ENCODE data around the gene ABCB8. TPM values are rescaled to one million over a fixed set of nuclear protein-coding genes. Genes with fewer than 3 reads are reported as not detected.

The ABCB8 gene
- total and polyA plus RNA-seq, 4 donors = 12.4 to 30.2 (median 22.5) TPM

DNA sequence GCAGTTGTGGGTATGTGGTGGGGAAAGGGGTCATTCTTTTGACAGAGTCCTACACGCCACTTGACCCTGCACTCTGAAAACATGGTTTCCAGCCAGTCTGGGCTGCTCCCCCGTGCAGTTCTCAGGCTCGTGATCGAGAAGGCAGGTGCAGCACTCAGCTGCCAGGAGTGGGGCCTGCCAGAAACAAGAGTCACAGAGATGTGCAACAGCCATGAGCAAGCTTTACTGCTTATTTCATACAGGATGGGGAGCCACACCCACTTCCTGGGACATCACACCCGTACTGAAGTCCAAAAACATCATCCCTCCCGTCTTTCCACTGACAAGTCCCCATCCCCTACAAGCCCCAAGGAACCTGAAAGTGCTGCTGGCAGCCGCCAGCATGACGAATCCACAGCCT, 13.3 kb upstream of the ABCB8 start:
- Histone ChIP-seq H3K4me3 (ENCODE audit: low read depth in 1 of 3, low read length in 3 of 3) (no peak overlapping the region), H3K9me3 (ENCODE audit: control insufficient read depth in 4 of 4, low read length in 3 of 4) (no peaks in the 10 kb centered on the region), H3K27ac (ENCODE audit: low read depth in 1 of 2, low read length in 2 of 2) (no peak overlapping the region), H3K27me3 (ENCODE audit: control insufficient read depth in 4 of 4, insufficient read depth in 4 of 4, low read length in 3 of 4) (peaks cover 0 to 4% (median under 1%) of the 10 kb centered on the region in 4 donors), H3K36me3 (ENCODE audit: control insufficient read depth in 4 of 4, insufficient read depth in 3 of 4, low read depth in 1 of 4, low read length in 3 of 4) (no peaks in the 10 kb centered on the region), H3K9ac (ENCODE audit: low read depth in 1 of 2, low read length in 2 of 2) (no peak overlapping the region), H3K4me1 (ENCODE audit: control insufficient read depth in 4 of 4, insufficient read depth in 4 of 4, low read length in 3 of 4) (peaks cover 6 to 28% (median 14%) of the 10 kb centered on the region in 4 donors)
- no peak for TF ChIP-seq RAD21 (IDR thresholded peaks at IDR 0.05)
- no peak for DNase-seq (ENCODE audit: low spot score)
- WGBS = 73% methylated on average over 8 of the region's 8 CpGs

DNA sequence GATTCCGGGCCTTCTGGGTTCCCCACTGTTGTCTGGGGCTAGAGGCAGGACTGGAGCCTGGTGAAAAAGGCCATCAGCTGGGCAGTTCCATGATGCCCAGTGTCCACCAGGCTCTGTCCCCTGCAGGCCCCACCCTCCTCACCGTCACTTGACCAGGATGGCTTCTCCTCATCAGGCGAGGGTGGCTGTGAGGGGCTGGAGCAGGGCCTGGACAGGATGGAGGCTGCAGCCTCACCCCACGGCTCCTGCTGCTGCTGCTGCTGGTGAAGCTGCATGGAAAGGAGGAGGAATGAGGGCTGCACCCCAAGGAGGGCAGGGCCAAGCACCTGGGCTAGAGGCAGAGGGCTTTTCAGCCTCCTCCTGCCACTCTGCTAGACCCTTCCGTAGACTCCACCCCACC, 12.3 kb upstream of the ABCB8 start:
- Histone ChIP-seq H3K27ac (ENCODE audit: low read depth in 1 of 2, low read length in 2 of 2) (no peak overlapping the region), H3K9me3 (ENCODE audit: control insufficient read depth in 4 of 4, low read length in 3 of 4) (no peaks in the 10 kb centered on the region), H3K9ac (ENCODE audit: low read depth in 1 of 2, low read length in 2 of 2) (no peak overlapping the region), H3K4me3 (ENCODE audit: low read depth in 1 of 3, low read length in 3 of 3) (no peak overlapping the region), H3K4me1 (ENCODE audit: control insufficient read depth in 4 of 4, insufficient read depth in 4 of 4, low read length in 3 of 4) (peaks cover 6 to 25% (median 13%) of the 10 kb centered on the region in 4 donors), H3K36me3 (ENCODE audit: control insufficient read depth in 4 of 4, insufficient read depth in 3 of 4, low read depth in 1 of 4, low read length in 3 of 4) (no peaks in the 10 kb centered on the region), H3K27me3 (ENCODE audit: control insufficient read depth in 4 of 4, insufficient read depth in 4 of 4, low read length in 3 of 4) (peaks cover 0 to 4% (median under 1%) of the 10 kb centered on the region in 4 donors)
- 81% methylated on average over 5 of the region's 5 CpGs for WGBS
- TF ChIP-seq YY1 (IDR thresholded peaks at IDR 0.05) (no peak), FOXA2 (IDR thresholded peaks at IDR 0.05) (no peak), RAD21 (IDR thresholded peaks at IDR 0.05) (no peak), HNF4G (IDR thresholded peaks at IDR 0.05) (no peak), HNF4A (conservative IDR thresholded peaks at IDR 0.05) (no peak), JUND (IDR thresholded peaks at IDR 0.05) (no peak)
- TF ChIP-seq, protein P1, sequence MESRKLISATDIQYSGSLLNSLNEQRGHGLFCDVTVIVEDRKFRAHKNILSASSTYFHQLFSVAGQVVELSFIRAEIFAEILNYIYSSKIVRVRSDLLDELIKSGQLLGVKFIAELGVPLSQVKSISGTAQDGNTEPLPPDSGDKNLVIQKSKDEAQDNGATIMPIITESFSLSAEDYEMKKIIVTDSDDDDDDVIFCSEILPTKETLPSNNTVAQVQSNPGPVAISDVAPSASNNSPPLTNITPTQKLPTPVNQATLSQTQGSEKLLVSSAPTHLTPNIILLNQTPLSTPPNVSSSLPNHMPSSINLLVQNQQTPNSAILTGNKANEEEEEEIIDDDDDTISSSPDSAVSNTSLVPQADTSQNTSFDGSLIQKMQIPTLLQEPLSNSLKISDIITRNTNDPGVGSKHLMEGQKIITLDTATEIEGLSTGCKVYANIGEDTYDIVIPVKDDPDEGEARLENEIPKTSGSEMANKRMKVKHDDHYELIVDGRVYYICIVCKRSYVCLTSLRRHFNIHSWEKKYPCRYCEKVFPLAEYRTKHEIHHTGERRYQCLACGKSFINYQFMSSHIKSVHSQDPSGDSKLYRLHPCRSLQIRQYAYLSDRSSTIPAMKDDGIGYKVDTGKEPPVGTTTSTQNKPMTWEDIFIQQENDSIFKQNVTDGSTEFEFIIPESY (IDR thresholded peaks at IDR 0.05) = no peak
- no peak for DNase-seq (ENCODE audit: low spot score)

DNA sequence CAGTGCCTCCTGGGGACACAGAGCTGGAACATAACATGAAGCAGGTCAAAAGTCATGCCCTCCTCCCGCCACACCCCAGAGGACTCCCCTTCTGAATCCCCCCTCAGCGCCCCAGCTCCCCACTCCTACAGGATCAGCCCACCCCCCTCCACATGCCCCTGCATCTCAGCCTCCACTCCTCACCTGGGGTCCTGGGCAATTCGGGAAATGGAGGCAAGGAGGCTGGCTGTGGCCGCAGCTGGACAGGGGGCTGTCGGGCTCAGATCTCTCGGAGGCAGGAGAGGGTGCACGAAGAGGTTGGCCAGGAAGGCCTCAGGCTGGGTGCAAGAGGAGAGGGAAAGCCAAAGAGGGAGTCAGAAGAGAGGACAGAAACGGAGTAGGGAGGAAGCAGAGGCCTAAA, 11.7 kb upstream of the ABCB8 start:
- 84% methylated on average over 8 of the region's 8 CpGs for WGBS

More for the DNA sequence above, 11.7 kb upstream of the ABCB8 start:
- Histone ChIP-seq H3K27ac (ENCODE audit: low read depth in 1 of 2, low read length in 2 of 2) (no peak overlapping the region), H3K9ac (ENCODE audit: low read depth in 1 of 2, low read length in 2 of 2) (no peak overlapping the region), H3K4me1 (ENCODE audit: control insufficient read depth in 4 of 4, insufficient read depth in 4 of 4, low read length in 3 of 4) (peaks cover 6 to 25% (median 13%) of the 10 kb centered on the region in 4 donors), H3K9me3 (ENCODE audit: control insufficient read depth in 4 of 4, low read length in 3 of 4) (no peaks in the 10 kb centered on the region), H3K27me3 (ENCODE audit: control insufficient read depth in 4 of 4, insufficient read depth in 4 of 4, low read length in 3 of 4) (peaks cover 0 to 4% (median under 1%) of the 10 kb centered on the region in 4 donors), H3K4me3 (ENCODE audit: low read depth in 1 of 3, low read length in 3 of 3) (no peak overlapping the region), H3K36me3 (ENCODE audit: control insufficient read depth in 4 of 4, insufficient read depth in 3 of 4, low read depth in 1 of 4, low read length in 3 of 4) (no peaks in the 10 kb centered on the region)
- TF ChIP-seq RXRA (IDR thresholded peaks at IDR 0.05) (no peak), JUND (IDR thresholded peaks at IDR 0.05) (no peak), FOXA1 (IDR thresholded peaks at IDR 0.05) (no peak), YY1 (IDR thresholded peaks at IDR 0.05) (no peak), RAD21 (IDR thresholded peaks at IDR 0.05) (no peak), GABPA (IDR thresholded peaks at IDR 0.05 in 1 of 2, conservative IDR thresholded peaks at IDR 0.05 in 1 of 2) (no peak), SP1 (IDR thresholded peaks at IDR 0.05) (no peak), HNF4G (IDR thresholded peaks at IDR 0.05) (no peak)
- TF ChIP-seq, protein P2, sequence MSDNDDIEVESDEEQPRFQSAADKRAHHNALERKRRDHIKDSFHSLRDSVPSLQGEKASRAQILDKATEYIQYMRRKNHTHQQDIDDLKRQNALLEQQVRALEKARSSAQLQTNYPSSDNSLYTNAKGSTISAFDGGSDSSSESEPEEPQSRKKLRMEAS (IDR thresholded peaks at IDR 0.05) = no peak
- TF ChIP-seq, protein P3, sequence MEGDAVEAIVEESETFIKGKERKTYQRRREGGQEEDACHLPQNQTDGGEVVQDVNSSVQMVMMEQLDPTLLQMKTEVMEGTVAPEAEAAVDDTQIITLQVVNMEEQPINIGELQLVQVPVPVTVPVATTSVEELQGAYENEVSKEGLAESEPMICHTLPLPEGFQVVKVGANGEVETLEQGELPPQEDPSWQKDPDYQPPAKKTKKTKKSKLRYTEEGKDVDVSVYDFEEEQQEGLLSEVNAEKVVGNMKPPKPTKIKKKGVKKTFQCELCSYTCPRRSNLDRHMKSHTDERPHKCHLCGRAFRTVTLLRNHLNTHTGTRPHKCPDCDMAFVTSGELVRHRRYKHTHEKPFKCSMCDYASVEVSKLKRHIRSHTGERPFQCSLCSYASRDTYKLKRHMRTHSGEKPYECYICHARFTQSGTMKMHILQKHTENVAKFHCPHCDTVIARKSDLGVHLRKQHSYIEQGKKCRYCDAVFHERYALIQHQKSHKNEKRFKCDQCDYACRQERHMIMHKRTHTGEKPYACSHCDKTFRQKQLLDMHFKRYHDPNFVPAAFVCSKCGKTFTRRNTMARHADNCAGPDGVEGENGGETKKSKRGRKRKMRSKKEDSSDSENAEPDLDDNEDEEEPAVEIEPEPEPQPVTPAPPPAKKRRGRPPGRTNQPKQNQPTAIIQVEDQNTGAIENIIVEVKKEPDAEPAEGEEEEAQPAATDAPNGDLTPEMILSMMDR (IDR thresholded peaks at IDR 0.05; ENCODE audit: low read depth, low read length, missing input control) = no peak
- TF ChIP-seq, protein P4, sequence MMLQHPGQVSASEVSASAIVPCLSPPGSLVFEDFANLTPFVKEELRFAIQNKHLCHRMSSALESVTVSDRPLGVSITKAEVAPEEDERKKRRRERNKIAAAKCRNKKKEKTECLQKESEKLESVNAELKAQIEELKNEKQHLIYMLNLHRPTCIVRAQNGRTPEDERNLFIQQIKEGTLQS (IDR thresholded peaks at IDR 0.05) = no peak
- TF ChIP-seq, protein P1 (IDR thresholded peaks at IDR 0.05) = no peak
- no peak for DNase-seq (ENCODE audit: low spot score)

All from liver (tissue), 9 donors.